WERI-Rb-1 (cell line): ENCODE measurements around the gene AHNAK.

ENCODE experiments used
- DNase-seq: peaks from one replicate; pipeline ENCODE4 v3.0.0-alpha.2; 2020
- H3K27ac ChIP-seq: fragments of 250-450 bp; sonication (Bioruptor Pico); 2 replicates; pipeline ENCODE4 v1.5.1; 2020; ENCODE audit warnings: mild to moderate bottlenecking, moderate library complexity
- H3K27me3 ChIP-seq: fragments of 250-450 bp; sonication (Bioruptor Pico); 2 replicates; pipeline ENCODE4 v1.5.1; 2021; ENCODE audit warnings: mild to moderate bottlenecking, low read depth, moderate library complexity; ENCODE audit not compliant: insufficient read depth, severe bottlenecking
- H3K36me3 ChIP-seq: fragments of 250-450 bp; sonication (Bioruptor Pico); 2 replicates; pipeline ENCODE4 v1.5.1; 2020; ENCODE audit warnings: mild to moderate bottlenecking, moderate library complexity
- H3K4me3 ChIP-seq: 2 replicates; pipeline ENCODE4 v1.5.1; 2011; ENCODE audit warnings: low read depth, mild to moderate bottlenecking, control low read depth, low read length
- H3K9me3 ChIP-seq: fragments of 250-450 bp; sonication (Bioruptor Pico); 2 replicates; pipeline ENCODE4 v1.5.1; 2021; ENCODE audit warnings: mild to moderate bottlenecking, moderate library complexity; ENCODE audit not compliant: severe bottlenecking
- CTCF ChIP-seq: IDR thresholded peaks from 2 replicates; pipeline ENCODE4 v1.5.1; 2011; ENCODE audit warnings: low read depth, mild to moderate bottlenecking, control low read depth, inconsistent platforms, low read length

The AHNAK gene

DNA sequence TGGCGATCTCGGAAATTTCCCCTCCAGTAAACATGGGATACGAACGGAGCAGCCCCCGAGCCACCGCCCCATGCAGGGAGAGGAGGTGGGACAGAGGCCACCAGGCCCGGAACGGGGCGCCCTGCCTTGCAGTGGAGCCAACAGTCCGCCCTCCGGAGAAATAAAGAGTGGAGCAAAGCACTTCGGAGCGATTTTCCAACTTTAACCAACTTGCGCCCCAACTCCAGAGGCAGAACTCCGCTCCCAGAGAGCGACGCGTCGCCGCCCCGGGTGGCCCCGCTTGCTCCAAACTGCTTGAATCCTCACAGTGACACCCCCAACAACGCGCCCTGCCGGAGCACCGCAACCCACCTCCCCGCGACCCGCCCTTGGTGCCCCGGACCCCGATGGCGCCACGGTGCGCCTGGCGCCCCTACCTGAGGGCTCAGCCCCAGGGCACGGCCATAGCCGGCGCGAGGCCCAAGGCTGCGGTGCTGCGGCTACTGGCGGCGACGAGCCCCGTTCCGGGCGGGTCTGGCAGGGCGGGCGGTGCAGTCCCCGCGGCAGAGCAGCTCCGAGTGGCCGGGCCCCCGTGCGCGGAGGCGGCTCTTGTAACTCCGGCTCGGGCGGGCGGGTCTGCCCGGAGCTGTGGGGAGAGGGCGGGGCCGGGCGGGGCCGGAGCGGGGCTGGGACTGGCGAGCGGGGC is at the start of gene AHNAK:
Gene AHNAK, minus strand, starts transcription at position 563 of the 685 bp plus-strand sequence. CDS start 10,708 bp downstream, outside the sequence.
- Histone ChIP-seq H3K27me3 (peaks cover 34% of the 10 kb centered on the region), H3K36me3 (no peaks in the 10 kb centered on the region), H3K4me3 (peak within 1 kb of the TSS; percentile 53), H3K9me3 (no peaks in the 10 kb centered on the region), H3K27ac (no peak within 1 kb of the TSS)
- no peak for TF ChIP-seq CTCF
- peak; percentile 53 for DNase-seq

DNA sequence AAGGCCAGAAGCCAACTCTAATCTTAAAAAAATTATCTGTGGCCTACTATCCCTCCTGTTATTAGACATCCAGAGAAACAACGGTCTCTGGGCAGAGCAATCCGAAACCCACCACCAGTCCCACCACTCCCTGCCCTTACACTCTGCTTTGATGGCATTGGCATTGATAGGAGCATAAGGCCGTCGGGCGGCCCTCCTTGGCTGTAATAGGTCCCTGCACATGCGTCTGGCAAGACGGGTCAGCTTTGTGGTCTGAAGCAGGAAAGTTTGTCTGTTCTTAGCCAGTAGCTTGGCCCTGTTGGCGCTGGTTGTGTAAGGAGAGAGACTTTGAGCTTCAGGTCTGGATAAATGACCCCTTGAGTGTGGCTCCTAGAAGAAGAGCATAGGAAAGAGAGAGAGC is 48.5 kb upstream of the AHNAK start:
- DNase-seq, result no peak
- Histone ChIP-seq H3K9me3 (no peaks in the 10 kb centered on the region), H3K27ac (no peak overlapping the region), H3K36me3 (peaks cover 73% of the 10 kb centered on the region), H3K4me3 (no peak overlapping the region), H3K27me3 (no peaks in the 10 kb centered on the region)
- no peak for TF ChIP-seq CTCF

- Histone ChIP-seq H3K4me3 (no peak overlapping the region), H3K27me3 (no peaks in the 10 kb centered on the region), H3K36me3 (peaks cover 65% of the 10 kb centered on the region), H3K27ac (no peak overlapping the region; the same call in 1 of the 2 replicates), H3K9me3 (no peaks in the 10 kb centered on the region)
- TF ChIP-seq CTCF, result peak; percentile 91
- peak; percentile 86 for DNase-seq
These were observed 46.9 kb upstream of the AHNAK start for GRCh38 chr11:62593434-62594044.

GRCh38 chr11:62592989-62593421 is 46.4 kb upstream of the AHNAK start:
- H3K4me3 ChIP-seq, result no peak overlapping the region
- H3K27ac ChIP-seq, result peak overlapping the region; percentile 96
- H3K9me3 ChIP-seq, result no peaks in the 10 kb centered on the region
- H3K27me3 ChIP-seq, result no peaks in the 10 kb centered on the region
- H3K36me3 ChIP-seq, result peaks cover 65% of the 10 kb centered on the region
- DNase-seq, result no peak
- no peak for TF ChIP-seq CTCF

DNA sequence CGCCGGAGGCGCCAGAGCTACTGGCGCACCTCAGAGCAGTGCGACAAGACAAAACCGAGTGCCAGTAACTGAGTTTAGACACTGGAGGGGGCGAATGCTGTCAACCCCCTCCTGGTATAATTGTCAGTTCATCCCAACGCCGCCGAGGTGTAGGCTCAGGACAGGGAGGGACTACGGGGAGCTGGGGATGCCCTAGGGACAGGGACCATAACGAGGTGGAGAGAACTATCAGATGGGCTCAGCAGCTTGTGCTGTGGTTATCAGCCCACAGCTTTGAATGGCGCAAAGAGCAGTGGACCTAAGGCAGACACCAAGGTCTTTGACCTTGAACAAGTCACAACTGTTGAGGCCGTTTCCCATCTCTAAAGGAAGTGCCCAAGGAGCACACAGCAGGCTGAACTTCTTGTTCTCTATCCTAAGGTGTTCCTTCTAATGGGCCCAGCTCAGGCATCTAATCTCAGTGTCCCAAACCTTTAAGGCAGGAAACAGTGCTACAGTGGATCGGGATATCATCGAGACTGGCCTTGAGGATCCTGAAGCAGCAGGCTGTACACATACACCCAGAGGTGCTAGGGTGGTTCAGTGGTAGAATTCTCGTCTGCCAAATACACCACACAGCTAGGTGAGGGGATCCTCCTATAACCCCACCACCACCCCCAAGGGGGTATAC is 45.7 kb upstream of the AHNAK start:
- Histone ChIP-seq H3K27me3 (no peaks in the 10 kb centered on the region), H3K36me3 (peaks cover 60% of the 10 kb centered on the region), H3K4me3 (peak overlapping the region; percentile 57), H3K9me3 (no peaks in the 10 kb centered on the region), H3K27ac (peak overlapping the region; percentile 96)
- TF ChIP-seq CTCF, result no peak
- no peak for DNase-seq
